RWPE1 (cell line): Measurements from ENCODE around the gene MRGPRX4.
"Not testable (repeated sequence)": the region's sequence is repeated elsewhere in the genome, so short reads cannot be mapped to it uniquely, and the experiment has no call there.

Source experiments
- CTCF ChIA-PET: fragments of 350-600 bp; sonication (Branson Sonifier 250); formaldehyde crosslinking; extraction: SDS; loops from one replicate; lab custom pipeline; 2021; lab: Yijun Ruan, JAX
- POLR2A ChIA-PET: fragments of 400-600 bp; formaldehyde crosslinking; extraction: SDS; loops from one replicate; lab custom pipeline; 2020; ENCODE audit warnings: antibody characterized with exemption; ENCODE audit not compliant: low non-redundant PET; lab: Yijun Ruan, JAX
- DNase-seq: peaks from one replicate; pipeline ENCODE4 v3.0.0; 2012; ENCODE audit warnings: low spot score
- H3K27ac ChIP-seq: fragments of 450-650 bp; 2 replicates; pipeline ENCODE4 v1.5.1; 2017
- CTCF ChIP-seq: fragments of 450-650 bp; conservative IDR thresholded peaks from 2 replicates; pipeline ENCODE4 v1.5.1; 2017; ENCODE audit warnings: low read depth, mild to moderate bottlenecking

Gene MRGPRX4

DNA sequence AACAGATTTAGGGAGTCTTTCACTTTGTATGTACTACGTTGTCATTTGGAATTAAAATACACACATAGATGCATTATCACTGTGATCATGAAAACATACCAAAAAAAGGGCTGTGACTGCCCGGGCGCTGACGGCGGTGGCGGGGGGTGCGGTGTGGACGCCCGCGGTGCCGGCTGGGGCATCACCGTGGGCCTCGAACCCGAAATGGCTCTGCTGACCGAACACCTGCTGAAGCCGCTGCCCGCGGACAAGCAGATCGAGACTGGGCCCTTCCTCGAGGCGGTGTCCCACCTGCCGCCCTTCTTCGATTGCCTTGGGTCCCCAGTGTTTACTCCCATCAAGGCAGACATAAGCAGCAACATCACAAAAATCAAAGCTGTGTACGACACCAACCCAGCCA lies 16.2 kb downstream of the MRGPRX4 start:
- POLR2A ChIA-PET = no interaction called here
- CTCF ChIA-PET = interaction anchor here (0.6 kb wide), 1 partner anchor 1234 kb away, joined by 3 read pairs; no protein-coding TSS in a partner anchor
- DNase-seq = no peak
- no peak overlapping the region for H3K27ac ChIP-seq
- no peak for TF ChIP-seq CTCF

DNA sequence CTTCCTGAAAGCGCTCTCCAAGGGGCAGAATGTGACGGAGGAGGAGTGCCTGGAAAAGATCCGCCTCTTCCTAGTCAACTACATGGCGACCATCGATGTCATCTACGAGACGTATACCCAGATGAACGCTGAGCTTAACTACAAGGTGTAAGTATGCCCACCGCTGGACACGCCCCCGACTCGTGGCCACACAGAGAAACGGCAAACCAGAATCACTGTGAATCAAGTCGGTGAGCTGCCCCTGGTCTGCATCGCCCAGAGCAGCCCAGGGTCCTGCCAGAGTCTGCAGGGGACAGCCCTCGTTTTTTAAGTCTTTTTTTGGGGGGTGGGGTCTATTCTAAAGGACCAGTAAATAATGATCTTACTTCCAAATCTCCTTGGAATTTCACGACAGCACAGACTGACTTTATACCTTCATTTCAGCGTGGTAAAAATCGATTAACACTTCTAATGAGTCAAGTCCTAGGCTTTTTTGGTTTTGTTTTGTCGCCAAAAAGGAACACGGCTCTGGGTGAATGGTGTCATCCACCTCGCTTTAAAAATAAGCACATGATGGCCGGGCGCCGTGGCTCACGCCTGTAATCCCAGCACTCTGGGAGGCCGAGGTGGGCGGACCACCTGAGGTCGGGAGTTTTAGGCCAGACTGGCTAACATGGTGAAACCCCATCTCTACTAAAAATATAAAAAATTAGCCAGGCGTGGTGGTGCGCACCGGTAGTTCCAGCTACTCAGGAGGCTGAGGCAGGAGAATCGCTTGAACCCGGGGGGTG lies 17.0 kb downstream of the MRGPRX4 start:
- POLR2A ChIA-PET = interaction anchor here (0.6 kb wide), 1 partner anchor 1597 kb away, joined by 10 read pairs; no protein-coding TSS in a partner anchor
- H3K27ac ChIP-seq, DNase-seq, CTCF ChIA-PET: not testable (repeated sequence)

- no peak for TF ChIP-seq CTCF
- no peak overlapping the region for H3K27ac ChIP-seq
- CTCF ChIA-PET = no interaction called here
- POLR2A ChIA-PET = no interaction called here
- no peak for DNase-seq
Observed at GRCh38 chr11:18191376-18191775, 18.7 kb downstream of the MRGPRX4 start.

DNA sequence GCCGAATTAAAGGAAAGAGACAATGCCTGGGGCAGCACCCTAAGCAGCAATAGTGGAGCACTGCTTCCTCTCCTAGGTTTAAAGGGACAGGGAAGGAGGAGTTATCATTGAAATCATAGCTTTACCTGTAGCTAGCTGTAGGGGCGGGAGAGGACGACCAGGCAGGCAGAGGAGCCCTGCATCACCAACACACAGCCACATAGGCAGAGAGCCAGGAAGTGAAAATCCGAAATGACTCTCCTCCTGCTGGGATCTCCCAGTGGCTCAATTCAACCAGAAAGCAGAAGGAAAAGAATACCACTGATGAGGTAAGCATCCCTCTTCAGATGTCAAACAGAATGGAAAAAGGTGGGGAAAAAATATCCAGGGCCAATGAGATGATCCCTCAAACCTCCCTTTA lies 20.4 kb downstream of the MRGPRX4 start:
- DNase-seq = peak; percentile 18
- CTCF ChIA-PET = no interaction called here
- no peak for TF ChIP-seq CTCF
- POLR2A ChIA-PET = no interaction called here
- H3K27ac ChIP-seq = no peak overlapping the region

DNA sequence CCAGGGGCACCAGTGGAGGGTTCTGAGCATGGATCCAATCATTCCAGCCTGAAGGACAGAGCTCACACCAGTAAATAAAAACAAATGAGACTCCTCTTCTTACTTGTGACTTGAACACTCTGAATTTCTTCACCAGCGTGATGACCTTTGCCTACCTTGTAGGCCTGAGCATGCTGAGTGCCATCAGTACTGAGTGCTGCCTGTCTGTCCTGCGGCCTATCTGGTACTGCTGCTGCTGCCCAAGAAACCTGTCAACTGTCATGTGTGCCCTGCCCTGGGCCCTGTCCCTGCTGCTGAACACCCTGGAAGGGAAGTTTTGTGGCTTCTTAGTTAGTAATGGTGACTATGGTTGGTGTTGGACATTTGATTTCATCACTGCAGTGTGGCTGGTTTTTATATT lies 23.9 kb downstream of the MRGPRX4 start:
- ChIA-PET CTCF (no interaction called here), POLR2A (no interaction called here)
- H3K27ac ChIP-seq = no peak overlapping the region
- no peak for DNase-seq
- no peak for TF ChIP-seq CTCF

DNA sequence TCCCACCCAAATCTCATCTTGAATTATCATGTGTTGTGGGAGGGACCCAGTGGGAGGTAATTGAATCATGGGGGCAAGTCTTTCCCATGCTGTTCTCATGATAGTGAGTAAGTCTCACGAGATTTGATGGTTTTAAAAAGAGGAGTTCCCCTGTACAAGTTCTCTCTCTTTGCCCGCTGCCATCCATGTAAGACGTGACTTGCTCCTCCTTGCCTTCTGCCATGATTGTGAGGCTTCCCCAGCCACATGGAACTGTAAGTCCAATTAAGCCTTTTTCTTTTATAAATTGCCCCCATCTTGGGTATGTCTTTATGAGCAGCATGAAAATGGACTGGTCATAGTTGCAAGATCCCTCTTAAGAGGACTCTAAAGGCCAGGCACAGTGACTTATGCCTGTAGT lies 25.1 kb downstream of the MRGPRX4 start:
- CTCF ChIA-PET = interaction anchor here (0.6 kb wide), 1 partner anchor 311 kb away, joined by 3 read pairs; no protein-coding TSS in a partner anchor
- DNase-seq, H3K27ac ChIP-seq, POLR2A ChIA-PET: not testable (repeated sequence)

DNA sequence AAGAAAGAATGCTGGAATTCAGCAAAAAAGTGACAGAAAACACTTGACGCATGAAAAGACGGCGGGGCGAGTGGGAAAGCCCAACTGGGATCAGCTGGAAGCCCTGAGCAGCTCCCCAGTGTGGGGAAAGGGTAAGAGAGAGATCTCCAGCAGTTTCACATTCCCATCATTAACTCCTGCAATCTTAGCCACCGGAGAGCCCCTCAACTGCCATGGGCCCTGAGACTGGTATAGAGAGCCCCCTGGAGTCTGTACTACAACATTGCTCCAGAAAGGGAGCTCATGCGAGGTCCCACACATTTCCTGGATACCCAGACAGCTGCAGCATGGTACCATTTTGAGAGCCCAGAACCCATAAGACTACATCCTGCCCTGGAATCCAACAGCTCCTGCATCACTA lies 31.1 kb downstream of the MRGPRX4 start:
- TF ChIP-seq CTCF = 0 out of 2 replicates have a peak, but pooled peaks have one; percentile 13
- CTCF ChIA-PET = interaction anchor here (0.5 to 1.0 kb wide), 3 partner anchors 32 to 1146 kb away, joined by 3 read pairs; no protein-coding TSS in a partner anchor
- peak; percentile 37 for DNase-seq
- POLR2A ChIA-PET = no interaction called here
- H3K27ac ChIP-seq = no peak overlapping the region
